ENCODE results near the gene IKBIP.

- TF ChIP-seq POLR2AphosphoS5 (IDR thresholded peaks at IDR 0.05; ENCODE audit: borderline replicate concordance, low read depth, low read length): no peak; the same call in 1 of the 2 replicates
- TF ChIP-seq EZH2 (IDR thresholded peaks at IDR 0.05): no peak
Measured at GRCh38 chr12:98618952-98619351, 25.6 kb downstream of the IKBIP start.

Data from SK-N-MC (cell line).